AML-193 (cell line): ENCODE measurements around the gene GBF1.
"Not testable (repeated sequence)": the region's sequence is repeated elsewhere in the genome, so short reads cannot be mapped to it uniquely, and the experiment has no call there.

Experiments
- DNase-seq, 2 experiments: peaks; one replicate each; lab custom pipeline; 2025; lab: John Stamatoyannopoulos, UW

The GBF1 gene

DNA sequence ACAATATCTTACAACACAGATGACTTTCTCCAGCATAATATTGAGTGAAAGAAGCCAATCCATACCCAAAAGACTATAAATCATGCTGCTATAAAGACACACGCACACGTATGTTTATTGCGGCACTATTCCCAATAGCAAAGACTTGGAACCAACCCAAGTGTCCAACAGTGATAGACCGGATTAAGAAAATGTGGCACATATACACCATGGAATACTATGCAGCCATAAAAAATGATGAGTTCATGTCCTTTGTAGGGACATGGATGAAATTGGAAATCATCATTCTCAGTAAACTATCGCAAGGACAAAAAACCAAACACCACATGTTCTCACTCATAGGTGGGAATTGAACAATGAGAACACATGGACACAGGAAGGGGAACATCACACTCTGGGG lies 63.0 kb downstream of the GBF1 start:
- not testable (repeated sequence) for DNase-seq

DNA sequence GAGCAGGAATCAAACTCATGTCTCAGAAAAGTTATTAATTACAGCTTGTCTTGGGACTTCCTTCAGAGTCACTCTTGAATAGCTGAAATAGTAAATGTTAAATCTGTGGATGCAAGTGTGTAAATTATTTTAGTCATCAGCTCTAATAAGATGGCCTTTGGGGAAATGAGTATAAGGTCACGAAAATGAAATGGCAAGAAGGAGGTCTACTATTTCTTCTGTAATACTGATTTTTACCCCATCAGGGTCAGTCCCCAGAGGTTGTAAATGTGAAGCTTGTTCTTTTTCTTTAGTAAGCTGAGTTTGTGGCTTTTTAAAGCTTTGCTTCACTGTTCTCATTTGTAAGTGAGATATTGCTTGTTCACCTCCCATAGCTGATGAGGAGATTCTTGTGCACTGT lies 63.9 kb downstream of the GBF1 start:
- DNase-seq, result no peak

DNA sequence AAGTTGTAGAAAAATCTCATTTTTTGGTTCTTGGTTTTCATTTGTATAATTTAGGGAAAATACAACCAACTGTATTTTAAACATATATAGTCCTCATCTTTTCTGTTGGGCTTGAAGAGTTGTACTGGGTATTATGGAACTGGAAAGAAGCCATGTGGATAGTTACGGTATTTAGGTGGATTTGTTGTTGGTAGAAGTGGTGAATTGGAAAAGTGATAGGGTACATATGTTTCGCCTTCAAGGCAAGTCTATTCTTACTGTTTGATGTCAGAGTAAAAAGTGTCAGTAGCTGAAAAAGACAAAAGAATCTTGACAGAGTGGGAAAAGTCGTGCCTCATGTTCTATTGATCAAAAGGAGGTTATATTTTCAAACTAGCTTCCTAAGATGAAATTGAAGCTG lies 64.6 kb downstream of the GBF1 start:
- DNase-seq, result no peak

GRCh38 chr10:102310361-102311024 lies 65.2 kb downstream of the GBF1 start:
- no peak for DNase-seq

DNA sequence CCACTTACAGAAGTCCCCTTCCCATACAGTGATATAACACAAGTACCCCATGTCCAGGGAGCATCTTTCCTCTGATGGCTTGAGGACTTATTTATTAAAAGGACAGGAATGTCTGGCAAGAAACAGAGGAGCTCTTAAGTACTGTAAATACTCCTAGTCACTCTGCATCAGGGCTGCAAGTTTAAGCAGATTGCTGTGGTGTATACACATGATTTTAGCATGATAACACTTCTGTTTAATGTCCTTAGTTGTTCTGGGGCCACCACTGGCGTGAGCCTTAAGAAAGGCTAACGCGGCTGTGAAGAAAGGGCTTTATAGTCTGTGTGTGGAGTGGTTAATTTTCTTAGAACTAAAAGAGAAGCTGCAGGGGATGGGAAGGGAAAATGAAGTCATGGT lies 65.7 kb downstream of the GBF1 start:
- no peak for DNase-seq

- no peak for DNase-seq
These were observed 67.4 kb downstream of the GBF1 start for GRCh38 chr10:102312683-102313082.

DNA sequence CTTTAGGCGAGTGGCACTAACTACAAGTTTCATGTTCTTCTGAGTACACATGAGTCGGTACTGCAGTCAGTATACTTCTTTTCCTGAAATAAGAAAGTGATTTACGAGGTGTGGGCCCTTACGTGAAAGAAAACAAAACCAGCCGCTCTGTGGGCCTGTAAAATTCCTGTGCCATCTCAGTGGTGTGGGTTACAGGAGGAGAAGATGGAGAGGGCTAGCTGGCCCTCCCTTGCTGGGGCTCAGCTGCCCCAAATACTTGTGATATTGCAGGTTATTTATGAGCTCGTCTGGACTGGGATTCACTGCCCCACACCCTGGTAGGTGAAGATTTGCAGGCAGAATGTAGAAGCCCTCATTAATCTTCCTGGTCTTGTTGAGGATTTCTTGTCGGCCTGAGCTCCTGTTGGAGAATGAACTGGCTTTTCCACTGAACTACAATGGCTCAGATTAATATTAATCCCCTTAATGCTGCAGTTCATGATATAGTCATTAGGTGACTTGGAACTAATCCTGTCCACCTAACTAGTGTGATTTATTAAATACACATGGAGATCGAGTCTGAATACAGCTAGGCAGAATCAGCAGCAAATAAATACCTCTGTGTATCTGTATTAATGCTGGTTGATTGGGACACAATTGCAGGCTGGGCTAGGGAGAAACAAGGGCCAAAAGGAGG lies 68.0 kb downstream of the GBF1 start:
- no peak for DNase-seq

GRCh38 chr10:102314801-102315200 lies 69.5 kb downstream of the GBF1 start:
- DNase-seq, result no peak

DNA sequence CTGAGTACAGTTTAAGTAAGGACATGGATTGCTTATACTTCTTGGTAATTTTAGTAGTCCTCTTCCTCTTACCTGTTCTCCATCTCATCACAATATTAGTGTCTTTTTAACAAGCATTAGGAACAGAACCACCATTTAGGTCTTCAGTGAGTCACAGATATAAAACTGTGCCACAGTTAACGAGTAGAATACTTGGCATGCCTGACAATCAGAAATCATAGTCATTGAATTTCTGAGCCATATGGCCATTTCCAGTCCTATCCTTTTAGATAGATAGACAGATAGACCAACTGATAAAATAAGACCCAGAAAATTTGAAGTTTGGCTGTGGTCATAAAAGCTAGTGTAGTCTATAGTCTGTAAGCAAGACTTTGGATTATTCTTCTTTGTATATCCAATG lies 71.1 kb downstream of the GBF1 start:
- DNase-seq, result no peak

DNA sequence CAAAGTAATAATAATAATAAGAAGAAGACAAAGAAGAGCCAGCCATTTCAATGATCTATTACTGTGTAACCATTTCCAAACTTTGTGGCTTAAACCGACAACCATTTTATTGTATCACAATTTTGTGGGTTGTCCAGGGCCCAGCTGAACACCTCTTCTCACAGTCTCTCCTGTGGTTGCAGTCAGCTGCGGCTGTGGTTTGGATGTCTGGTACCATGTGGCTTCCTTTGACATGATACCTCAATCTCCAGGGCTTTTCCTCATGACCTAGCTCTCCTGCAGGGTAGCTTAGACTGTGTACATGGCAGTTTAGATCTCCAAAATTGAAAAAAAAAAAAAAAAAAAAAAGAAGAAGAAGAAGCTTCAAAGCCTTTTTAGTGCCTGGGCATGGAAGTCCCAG lies 77.6 kb downstream of the GBF1 start:
- DNase-seq, result peak; percentile 57 to 70

DNA sequence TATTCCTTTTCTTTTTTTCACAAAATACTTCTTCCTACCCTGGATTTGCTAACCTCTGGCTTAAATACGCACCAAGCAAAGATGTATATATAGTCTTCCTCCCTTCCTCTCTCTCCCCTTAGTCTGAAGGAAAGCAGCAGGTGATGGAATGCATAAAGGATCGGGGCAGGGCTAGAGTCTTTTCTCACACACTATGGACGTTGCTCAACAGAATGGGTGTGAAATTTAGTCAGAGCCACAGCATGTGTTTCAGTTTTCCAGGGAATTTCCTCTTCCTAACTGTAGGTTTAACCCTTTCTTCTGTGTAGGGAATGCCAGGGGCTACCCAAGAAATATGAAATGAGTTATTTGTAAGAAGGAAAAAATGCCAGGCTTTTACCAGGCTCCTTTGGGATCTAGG lies 78.7 kb downstream of the GBF1 start:
- DNase-seq, result no peak

DNA sequence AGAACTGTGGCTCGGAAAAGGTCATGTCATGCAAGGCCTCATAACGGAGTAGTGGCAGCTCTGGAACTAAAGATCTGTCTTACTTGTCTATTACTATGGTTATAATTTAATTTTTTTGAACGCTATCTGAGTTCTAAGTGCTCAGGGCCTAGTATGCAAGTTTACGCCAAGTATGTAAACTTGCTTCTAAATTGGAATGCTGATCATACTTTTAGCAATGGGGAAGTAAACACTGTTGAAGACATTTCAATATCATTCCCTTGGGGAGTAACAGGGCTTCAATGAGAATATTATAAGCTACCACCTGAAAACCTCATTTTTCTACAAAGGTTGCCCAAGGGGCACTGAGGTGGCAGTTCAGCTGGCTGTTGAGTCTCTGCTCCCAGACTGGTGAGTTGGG lies 80.7 kb downstream of the GBF1 start:
- no peak for DNase-seq

- no peak for DNase-seq
These were observed 81.7 kb downstream of the GBF1 start for GRCh38 chr10:102327002-102327401.

DNA sequence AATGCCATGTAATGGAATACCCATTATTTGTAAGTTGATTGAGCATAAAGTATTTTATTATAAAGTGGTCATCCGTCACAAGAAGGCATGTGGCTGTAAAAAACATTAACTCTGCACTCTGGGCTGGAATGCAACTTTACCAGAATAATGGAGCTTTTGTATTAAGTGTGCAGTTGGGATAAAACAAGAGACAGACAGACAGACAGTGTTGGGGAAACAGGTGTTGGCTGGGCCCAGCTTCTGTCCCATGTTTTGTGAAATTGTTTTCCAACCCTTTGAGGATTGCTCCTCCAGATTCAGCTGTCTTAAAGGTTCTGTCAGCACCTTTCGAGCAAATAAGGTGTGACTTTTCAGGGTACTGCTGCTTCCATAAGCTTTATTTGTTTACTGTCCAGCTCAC lies 82.3 kb downstream of the GBF1 start:
- no peak for DNase-seq

DNA sequence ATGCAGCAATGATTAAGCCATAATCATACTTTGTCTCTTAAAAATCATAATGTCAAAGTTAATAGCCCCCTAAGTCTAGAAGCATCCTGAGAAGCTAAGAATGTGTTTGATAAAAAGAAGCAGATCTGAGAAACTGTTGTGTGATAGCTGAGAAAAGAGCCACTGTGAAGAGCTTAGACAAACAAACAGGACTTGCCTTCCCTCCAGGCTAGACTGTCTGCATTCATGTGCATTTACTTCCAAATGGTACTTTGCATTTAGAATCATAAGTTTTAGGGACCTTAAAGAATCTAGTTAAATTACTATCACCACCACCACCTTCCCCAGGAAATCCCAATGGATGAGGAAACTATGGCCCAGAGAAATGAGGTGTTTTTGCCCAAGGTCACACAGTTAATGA lies 87.4 kb downstream of the GBF1 start:
- DNase-seq, result no peak

- DNase-seq, result no peak
These were observed 88.8 kb downstream of the GBF1 start for GRCh38 chr10:102334101-102334500.

DNA sequence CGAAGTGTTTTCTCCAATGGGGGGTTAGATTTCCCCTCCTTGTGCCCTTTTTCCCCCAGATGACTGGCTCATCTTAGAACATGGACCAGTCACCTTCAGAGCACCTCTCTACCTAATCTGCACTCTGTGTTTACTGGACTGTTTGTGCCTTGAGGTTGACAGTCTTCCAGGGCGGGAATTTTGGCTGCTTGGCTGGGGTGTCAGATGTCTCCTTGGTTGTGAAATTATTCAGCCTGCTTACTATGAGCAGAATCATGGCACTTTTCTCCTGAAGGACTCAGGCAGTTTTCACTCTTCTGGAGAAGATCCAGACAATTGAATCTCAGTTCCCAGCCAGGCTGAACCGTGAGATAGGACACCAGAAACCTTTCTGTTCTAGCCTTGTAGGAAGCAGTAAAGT lies 89.9 kb downstream of the GBF1 start:
- DNase-seq, result no peak

DNA sequence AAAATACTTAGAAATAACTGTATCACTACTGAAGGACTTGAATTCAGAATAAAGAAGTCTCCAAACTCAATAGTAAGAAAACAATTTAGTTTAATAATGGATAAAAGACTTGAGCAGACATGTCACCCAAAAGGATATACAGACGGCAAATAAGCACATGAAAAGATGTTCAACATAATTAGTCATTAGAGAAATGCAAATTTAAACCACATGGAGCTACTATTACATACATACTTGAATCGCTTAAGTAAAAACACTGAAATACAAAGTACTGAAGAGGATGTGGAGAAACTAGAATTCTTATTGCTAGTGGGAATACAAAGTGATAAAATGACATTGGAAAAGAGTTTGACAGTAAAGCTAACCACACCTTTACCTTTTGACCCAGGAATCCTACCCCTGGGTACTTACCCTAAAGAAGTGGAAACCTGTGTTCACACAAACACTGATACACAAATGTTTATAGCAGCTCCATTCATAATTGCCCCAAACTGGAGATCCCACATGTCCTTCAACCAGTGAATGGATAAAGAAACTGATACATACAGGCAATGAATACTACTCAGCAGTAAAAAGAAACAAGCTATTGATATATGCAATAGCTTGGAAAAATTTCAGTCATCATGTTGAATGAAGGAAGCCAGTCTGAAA lies 95.8 kb downstream of the GBF1 start:
- DNase-seq, result no peak

DNA sequence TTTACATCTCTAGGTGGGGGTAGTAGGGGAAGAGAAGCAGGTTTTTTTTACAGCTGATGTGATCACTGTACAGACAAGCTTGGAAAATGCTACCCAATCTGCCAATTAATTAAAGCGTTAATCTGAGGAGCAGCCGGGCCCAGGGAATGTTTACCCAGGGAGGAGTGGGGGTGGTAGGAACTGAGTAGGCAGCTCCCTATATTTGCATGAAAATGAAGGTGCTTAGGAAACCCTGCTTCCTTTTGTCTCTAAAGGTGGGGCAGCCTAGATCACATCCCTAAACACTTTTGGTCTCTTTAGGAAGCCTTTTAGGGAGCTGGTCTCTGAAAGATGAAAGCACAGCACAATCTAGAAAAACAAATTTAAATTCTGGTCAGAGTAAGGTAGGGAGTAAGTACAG lies 97.1 kb downstream of the GBF1 start:
- DNase-seq, result no peak

DNA sequence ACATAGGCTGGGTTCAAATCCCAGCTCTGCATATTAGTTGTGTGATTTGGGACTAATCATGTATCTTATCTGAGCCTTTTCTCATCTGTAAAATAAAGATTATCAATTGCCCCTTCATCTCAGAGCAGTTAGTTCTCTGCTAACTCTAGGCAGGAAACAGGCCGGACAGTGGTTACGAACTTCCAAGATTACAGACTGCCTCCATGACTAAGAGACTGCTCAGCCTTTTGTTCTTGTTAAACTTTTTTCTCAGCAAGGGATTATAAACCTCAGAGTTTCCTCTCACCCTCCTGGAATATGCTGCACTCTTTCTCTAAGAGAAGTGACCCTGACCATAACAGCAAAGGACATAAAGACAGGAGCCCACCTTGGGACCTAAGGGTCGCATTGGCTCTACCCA lies 97.6 kb downstream of the GBF1 start:
- no peak for DNase-seq

GRCh38 chr10:102344067-102344466 lies 98.7 kb downstream of the GBF1 start:
- no peak for DNase-seq

GRCh38 chr10:102347236-102347828 lies 102.0 kb downstream of the GBF1 start:
- no peak for DNase-seq

DNA sequence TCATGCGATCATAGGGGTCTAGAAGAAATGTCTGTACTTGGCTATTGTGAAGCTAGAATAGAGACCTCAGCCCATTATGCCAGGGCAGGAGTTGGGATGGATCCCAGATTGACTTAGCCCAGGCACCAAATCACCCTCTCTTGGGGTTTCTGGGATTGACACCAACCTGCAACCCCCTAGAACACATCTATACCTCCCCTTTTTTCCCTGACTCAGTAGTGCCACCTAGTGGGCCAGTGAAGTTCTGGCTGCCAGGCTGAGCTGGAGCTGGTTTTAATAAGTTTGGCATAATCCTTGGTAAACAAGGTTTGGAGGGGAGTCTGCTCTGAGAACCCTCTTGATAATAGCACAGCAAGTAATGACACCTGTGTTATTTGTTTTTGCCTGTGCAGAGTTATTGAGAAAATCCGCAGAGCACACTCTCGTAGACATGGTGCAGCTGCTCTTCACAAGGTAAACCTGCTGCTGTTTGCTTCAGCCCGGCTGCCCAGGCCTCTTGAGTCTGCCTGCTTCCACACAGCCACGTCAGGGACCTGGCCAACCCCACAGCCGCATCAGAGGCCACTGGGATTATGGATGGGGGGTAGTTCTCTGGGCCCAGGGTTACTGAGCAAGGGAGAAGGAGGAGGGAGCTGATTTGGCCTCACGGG lies 106.9 kb downstream of the GBF1 start:
- DNase-seq, result peak; percentile 26 to 46
